CD4-positive, alpha-beta T cell treated with Interleukin-2 at 100 ng/mL for 4 hours (primary cell): ENCODE data around the gene ADGRB2.

Experiments
- DNase-seq: peaks from one replicate; pipeline ENCODE4 v3.0.0-alpha.2; 2020; ENCODE audit warnings: low spot score

The ADGRB2 gene

GRCh38 chr1:31781756-31782371, 17.7 kb upstream of the ADGRB2 start:
- no peak for DNase-seq

- DNase-seq, result no peak
Observed at GRCh38 chr1:31781138-31781755, 17.1 kb upstream of the ADGRB2 start.

- DNase-seq, result no peak
Observed at GRCh38 chr1:31780632-31781031, 16.5 kb upstream of the ADGRB2 start.

- no peak for DNase-seq
Observed at GRCh38 chr1:31779687-31780086, 15.5 kb upstream of the ADGRB2 start.

- DNase-seq, result no peak
Observed at GRCh38 chr1:31778763-31779488, 14.8 kb upstream of the ADGRB2 start.

GRCh38 chr1:31776516-31776915, 12.4 kb upstream of the ADGRB2 start:
- DNase-seq, result no peak

- no peak for DNase-seq
Observed at GRCh38 chr1:31776032-31776431, 11.9 kb upstream of the ADGRB2 start.

- DNase-seq, result no peak
Observed at GRCh38 chr1:31775210-31775999, 11.3 kb upstream of the ADGRB2 start.

- DNase-seq, result no peak
Observed at GRCh38 chr1:31774495-31774894, 10.4 kb upstream of the ADGRB2 start.

GRCh38 chr1:31773861-31774260, 9.7 kb upstream of the ADGRB2 start:
- DNase-seq, result no peak

GRCh38 chr1:31772669-31773248, 8.6 kb upstream of the ADGRB2 start:
- DNase-seq, result no peak

GRCh38 chr1:31771891-31772668, 7.9 kb upstream of the ADGRB2 start:
- peak; percentile 75 for DNase-seq

- no peak for DNase-seq
Observed at GRCh38 chr1:31769720-31770390, 5.7 kb upstream of the ADGRB2 start.

GRCh38 chr1:31768939-31769704, 5.0 kb upstream of the ADGRB2 start:
- DNase-seq, result no peak

GRCh38 chr1:31768407-31768907, 4.3 kb upstream of the ADGRB2 start:
- DNase-seq, result no peak

GRCh38 chr1:31767225-31767624, 3.1 kb upstream of the ADGRB2 start:
- DNase-seq, result no peak

- DNase-seq, result no peak
Observed at GRCh38 chr1:31765516-31765915, 1.4 kb upstream of the ADGRB2 start.

GRCh38 chr1:31765041-31765467, 914 bp upstream of the ADGRB2 start:
- no peak for DNase-seq

- DNase-seq, result no peak
Observed at GRCh38 chr1:31763671-31764311, 349 bp downstream of the ADGRB2 start.
